ENCODE results near the gene SEMA3G.
A peak's percentile ranks its signal among the peaks of the same experiment; 100 is the strongest.

SEMA3G gene

DNA sequence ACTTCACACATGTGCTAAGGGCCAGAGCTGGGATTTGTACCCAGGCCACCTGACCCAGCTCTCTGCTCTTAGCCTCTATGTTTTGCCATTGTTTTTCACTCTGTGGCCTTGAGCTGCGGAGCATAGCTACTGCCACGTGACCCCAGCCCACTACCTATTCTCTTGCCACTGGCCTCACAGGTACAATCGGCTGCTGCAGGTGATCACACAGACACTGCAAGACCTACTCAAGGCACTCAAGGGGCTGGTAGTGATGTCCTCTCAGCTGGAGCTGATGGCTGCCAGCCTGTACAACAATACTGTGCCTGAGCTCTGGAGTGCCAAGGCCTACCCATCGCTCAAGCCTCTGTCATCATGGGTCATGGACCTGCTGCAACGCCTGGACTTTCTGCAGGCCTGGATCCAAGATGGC lies 46.2 kb downstream of the SEMA3G start:
- in situ Hi-C loops (cut with HindIII; ENCODE audit: low pct_unique_long_range_greater_than_20kb, low sequenced_read_pairs) = no loop called here
- no peak for DNase-seq (ENCODE audit: low read depth in 1 of 2, low spot score in 1 of 2)
- TF ChIP-seq JUND (IDR thresholded peaks at IDR 0.05; ENCODE audit: low read depth) = no peak

DNA sequence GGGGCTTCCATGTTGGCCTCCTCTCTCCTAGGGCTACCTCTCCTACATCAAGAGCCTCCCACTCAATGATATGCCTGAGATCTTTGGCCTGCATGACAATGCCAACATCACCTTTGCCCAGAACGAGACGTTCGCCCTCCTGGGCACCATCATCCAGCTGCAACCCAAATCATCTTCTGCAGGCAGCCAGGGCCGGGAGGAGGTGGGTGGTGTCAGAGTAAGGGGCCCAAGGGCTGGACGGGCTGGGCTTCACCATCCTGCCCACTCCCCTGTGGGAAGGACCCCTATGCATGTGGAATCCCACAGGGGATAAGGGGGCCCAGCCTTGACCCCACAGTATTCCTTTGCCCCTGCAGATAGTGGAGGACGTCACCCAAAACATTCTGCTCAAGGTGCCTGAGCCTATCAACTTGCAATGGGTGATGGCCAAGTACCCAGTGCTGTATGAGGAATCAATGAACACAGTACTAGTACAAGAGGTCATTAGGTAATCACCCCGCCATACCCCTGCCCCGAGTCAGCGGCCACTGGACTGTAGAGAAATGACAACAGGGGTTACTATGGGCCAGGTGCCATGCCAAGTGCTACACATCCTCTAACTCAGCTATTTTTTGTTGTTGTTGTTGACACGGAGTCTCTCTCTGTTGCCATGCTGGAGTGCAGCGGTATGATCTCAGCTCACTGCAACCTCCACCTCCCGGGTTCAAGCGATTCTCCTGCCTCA lies 47.1 kb downstream of the SEMA3G start:
- DNase-seq (ENCODE audit: low read depth in 1 of 2, low spot score in 1 of 2) = no peak
- in situ Hi-C loops (cut with HindIII; ENCODE audit: low pct_unique_long_range_greater_than_20kb, low sequenced_read_pairs) = no loop called here

DNA sequence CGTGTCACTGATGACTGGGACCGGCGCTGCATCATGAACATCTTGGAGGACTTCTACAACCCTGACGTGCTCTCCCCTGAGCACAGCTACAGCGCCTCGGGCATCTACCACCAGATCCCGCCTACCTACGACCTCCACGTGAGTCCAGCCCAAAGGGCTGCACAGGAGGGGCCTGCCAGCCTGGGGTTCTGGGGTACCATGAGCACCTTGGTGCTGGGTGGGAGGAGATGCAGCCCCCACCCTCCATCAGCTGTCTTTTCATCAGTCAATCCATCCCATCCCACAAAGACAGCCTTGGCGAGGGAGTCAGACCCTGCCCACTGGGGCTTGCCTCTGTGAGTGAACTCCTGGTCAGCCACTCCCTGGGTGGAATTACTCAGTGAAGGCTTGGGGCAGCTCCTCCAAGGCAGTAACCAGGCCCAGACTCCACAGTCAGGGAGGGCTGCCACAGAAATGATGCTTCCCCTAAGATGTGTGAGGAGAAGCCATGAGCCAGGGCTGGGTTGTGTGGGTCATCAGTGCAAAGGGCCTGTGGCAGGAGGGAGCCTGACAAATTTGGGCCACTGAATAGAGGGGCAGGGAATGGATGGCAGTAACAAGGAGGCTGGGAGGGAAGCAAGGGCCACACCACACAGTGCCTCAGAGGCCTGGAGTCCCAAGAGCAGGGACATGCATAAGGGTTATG lies 47.9 kb downstream of the SEMA3G start:
- no peak for TF ChIP-seq JUND (IDR thresholded peaks at IDR 0.05; ENCODE audit: low read depth)
- in situ Hi-C loops (cut with HindIII; ENCODE audit: low pct_unique_long_range_greater_than_20kb, low sequenced_read_pairs) = no loop called here
- no peak for DNase-seq (ENCODE audit: low read depth in 1 of 2, low spot score in 1 of 2)

More for the DNA sequence above, 47.1 kb downstream of the SEMA3G start:
- no peak for TF ChIP-seq JUND (IDR thresholded peaks at IDR 0.05; ENCODE audit: low read depth)

DNA sequence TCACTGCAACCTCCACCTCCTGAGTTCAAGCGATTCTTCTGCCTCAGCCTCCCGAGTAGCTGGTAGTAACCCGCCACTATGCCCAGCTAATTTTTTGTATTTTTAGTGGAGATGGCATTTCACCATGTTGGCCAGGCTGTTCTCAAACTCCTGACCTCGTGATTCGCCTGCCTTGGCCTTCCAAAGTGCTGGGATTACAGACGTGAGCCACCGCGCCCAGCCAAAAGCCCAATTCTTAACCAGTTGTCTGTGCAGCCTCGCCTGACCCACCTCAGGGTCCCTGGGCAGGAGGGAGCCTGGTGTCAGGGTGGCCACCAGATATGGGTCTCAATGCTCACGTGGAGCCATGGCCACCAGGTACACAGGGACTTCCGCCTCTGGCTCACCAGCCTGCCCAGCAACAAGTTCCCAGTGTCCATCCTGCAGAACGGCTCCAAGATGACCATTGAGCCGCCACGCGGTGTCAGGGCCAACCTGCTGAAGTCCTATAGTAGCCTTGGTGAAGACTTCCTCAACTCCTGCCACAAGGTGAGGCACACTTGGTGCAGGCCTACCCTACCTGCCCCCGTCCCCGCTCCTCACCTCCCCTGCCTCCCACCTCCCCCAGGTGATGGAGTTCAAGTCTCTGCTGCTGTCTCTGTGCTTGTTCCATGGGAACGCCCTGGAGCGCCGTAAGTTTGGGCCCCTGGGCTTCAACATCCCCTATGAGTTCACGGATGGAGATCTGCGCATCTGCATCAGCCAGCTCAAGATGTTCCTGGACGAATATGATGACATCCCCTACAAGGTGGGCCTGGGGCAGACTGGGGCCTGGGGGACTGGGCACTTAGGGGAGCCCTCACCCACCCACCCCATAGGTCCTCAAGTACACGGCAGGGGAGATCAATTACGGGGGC lies 48.6 kb downstream of the SEMA3G start:
- in situ Hi-C loops (cut with HindIII; ENCODE audit: low pct_unique_long_range_greater_than_20kb, low sequenced_read_pairs) = no loop called here
- no peak for TF ChIP-seq JUND (IDR thresholded peaks at IDR 0.05; ENCODE audit: low read depth)
- no peak for DNase-seq (ENCODE audit: low read depth in 1 of 2, low spot score in 1 of 2)

DNA sequence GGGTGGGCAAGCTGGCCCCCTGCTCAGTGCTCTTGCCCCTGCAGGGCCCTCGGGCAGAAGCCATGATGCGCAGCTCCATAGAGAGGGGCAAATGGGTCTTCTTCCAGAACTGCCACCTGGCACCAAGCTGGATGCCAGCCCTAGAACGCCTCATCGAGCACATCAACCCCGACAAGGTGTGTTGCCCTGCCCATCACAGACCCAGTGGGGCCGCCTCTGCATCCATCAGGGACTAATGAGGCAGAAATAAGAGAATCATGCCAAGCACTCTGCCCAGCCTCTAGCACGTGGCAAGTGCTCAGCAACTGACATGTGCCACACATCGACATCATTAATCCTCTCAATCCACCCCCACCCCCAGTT lies 49.4 kb downstream of the SEMA3G start:
- no peak for DNase-seq (ENCODE audit: low read depth in 1 of 2, low spot score in 1 of 2)
- no peak for TF ChIP-seq JUND (IDR thresholded peaks at IDR 0.05; ENCODE audit: low read depth)
- in situ Hi-C loops (cut with HindIII; ENCODE audit: low pct_unique_long_range_greater_than_20kb, low sequenced_read_pairs) = no loop called here

DNA sequence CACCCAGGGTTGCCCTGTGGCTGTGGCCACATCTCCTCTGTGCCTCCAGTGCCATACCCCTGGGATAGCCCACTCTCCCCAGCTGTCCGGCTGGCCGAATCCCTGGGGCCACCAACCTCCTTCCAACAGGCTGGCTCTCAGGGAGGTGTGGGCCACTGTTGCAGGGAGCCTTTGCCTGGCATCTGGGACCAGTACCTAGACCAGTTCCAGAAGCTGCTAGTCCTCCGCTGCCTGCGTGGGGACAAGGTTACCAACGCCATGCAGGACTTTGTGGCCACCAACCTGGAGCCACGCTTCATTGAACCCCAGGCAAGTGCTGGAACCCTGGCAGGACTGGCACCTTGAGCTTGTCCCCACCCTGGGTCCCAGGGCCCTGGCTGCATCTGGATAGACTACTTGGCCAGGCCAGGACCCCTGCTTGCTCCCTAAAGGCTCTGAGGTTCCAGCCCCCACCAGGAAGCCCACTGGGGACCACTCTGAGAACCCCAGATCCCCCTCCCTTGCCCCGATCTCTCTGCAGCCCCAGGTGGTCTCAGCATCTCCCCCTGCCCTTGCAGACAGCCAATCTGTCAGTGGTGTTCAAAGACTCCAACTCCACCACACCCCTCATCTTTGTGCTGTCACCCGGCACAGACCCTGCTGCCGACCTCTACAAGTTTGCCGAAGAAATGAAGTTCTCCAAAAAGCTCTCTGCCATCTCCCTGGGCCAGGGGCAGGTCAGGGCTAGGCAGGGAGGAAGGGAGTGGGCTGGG lies 50.0 kb downstream of the SEMA3G start:
- no peak for DNase-seq (ENCODE audit: low read depth in 1 of 2, low spot score in 1 of 2)
- no peak for TF ChIP-seq JUND (IDR thresholded peaks at IDR 0.05; ENCODE audit: low read depth)
- in situ Hi-C loops (cut with HindIII; ENCODE audit: low pct_unique_long_range_greater_than_20kb, low sequenced_read_pairs) = no loop called here

DNA sequence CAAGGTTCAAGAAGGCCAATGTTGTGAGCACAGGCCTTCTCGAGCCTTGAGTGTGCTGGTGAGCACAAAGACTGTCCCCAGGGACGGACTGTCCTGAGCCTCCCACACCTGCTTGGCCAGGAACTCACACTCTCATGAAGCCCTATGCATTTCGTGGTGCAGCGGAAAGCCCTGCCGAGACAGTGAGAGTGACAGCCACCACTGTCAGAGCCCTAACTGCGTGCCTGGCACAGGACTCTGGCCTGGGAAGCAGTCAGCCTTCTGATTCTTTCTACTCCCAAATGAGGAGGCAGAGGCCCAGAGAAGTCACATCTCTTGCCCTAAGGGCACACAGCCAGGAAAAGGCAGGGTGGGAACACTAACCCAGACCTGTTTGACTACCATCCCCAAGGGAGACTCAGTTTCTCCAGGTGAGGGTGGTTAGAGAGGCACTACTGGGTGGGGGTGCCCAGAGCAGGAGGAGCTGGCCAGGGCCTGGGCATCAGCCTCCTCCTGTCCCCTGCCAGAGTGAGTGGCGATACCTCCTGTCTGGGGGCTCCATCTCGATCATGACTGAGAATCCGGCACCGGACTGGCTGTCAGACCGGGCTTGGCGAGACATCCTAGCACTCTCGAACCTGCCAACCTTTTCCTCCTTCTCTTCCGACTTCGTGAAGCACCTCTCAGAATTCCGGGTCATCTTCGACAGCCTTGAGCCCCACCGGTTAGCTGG lies 50.8 kb downstream of the SEMA3G start:
- DNase-seq (ENCODE audit: low read depth in 1 of 2, low spot score in 1 of 2) = no peak
- no peak for TF ChIP-seq JUND (IDR thresholded peaks at IDR 0.05; ENCODE audit: low read depth)
- in situ Hi-C loops (cut with HindIII; ENCODE audit: low pct_unique_long_range_greater_than_20kb, low sequenced_read_pairs) = no loop called here

DNA sequence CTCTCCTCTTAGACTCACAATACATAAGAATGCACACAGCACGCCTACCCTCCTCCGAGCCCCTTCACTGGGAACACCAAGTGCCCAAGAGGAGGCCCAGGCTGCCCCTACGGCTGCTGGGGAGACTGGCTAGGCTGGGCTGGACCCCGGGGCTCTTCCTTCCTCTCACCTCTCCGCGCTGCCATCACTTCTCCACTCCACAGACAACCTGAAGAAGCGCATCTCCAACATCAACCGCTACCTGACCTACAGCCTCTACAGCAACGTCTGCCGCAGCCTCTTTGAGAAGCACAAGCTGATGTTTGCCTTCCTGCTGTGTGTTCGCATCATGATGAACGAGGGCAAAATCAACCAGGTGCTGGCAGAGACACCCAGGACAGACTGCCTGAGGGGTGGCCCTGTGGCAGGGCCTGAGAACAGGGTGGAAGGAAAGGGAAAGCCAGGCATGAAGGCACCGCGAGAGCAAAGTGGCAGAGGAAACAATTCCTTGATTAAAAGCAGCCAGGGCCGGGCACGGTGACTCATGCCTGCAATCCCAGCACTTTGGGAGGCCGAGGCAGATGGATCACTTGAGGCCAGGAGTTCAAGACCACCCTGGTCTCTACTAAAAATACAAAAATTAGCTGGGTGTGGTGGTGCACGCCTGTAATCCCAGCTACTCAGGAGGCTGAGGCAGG lies 51.6 kb downstream of the SEMA3G start:
- no peak for TF ChIP-seq JUND (IDR thresholded peaks at IDR 0.05; ENCODE audit: low read depth)
- in situ Hi-C loops (cut with HindIII; ENCODE audit: low pct_unique_long_range_greater_than_20kb, low sequenced_read_pairs) = no loop called here

DNA sequence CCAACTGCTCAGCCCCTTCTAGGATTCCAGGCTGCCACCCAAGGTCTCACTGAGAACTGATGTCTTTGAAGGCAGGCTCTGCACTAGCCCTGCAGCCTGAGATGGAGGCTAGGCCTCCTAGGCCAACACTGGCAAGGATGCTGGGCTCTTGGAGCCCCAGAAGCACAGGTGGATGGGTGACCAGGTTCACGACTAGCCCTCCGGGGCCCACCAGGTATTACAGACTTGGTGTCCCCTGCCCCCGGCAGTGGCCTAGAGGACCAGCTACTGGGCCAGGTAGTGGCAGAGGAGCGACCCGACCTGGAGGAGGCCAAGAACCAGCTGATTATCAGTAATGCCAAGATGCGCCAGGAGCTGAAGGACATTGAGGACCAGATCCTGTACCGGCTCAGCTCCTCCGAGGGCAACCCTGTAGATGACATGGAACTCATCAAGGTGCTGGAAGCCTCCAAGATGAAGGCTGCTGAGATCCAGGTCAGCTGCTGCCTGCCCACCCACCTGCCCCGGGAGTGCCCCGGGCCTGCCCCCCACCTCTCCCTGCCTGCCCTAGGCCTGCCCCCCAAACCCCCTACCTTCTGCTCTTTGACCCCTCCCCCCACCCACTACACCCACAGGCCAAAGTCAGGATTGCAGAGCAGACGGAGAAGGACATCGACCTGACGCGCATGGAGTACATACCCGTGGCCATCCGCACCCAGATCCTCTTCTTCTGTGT lies 52.5 kb downstream of the SEMA3G start:
- TF ChIP-seq JUND (IDR thresholded peaks at IDR 0.05; ENCODE audit: low read depth) = no peak
- in situ Hi-C loops (cut with HindIII; ENCODE audit: low pct_unique_long_range_greater_than_20kb, low sequenced_read_pairs) = no loop called here
- DNase-seq (ENCODE audit: low read depth in 1 of 2, low spot score in 1 of 2) = no peak

More for the DNA sequence above, 51.6 kb downstream of the SEMA3G start:
- no peak for DNase-seq (ENCODE audit: low read depth in 1 of 2, low spot score in 1 of 2)

DNA sequence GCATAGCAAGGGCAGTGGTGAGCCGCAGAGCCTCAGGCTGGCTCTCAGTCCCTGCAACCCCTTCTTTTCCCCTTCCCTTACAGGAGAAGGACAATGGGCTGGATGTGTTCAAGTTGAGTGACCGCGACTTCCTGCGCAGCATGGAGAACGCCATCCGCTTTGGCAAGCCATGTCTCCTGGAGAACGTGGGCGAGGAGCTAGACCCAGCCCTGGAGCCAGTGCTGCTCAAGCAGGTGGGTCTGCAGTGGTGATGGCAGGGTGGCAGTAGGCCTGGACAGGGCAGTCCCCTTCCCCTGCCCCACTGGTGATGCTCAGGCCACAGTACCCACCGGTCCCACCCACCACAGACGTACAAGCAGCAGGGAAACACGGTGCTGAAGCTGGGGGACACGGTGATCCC lies 53.8 kb downstream of the SEMA3G start:
- no peak for DNase-seq (ENCODE audit: low read depth in 1 of 2, low spot score in 1 of 2)
- no peak for TF ChIP-seq JUND (IDR thresholded peaks at IDR 0.05; ENCODE audit: low read depth)
- in situ Hi-C loops (cut with HindIII; ENCODE audit: low pct_unique_long_range_greater_than_20kb, low sequenced_read_pairs) = no loop called here

DNA sequence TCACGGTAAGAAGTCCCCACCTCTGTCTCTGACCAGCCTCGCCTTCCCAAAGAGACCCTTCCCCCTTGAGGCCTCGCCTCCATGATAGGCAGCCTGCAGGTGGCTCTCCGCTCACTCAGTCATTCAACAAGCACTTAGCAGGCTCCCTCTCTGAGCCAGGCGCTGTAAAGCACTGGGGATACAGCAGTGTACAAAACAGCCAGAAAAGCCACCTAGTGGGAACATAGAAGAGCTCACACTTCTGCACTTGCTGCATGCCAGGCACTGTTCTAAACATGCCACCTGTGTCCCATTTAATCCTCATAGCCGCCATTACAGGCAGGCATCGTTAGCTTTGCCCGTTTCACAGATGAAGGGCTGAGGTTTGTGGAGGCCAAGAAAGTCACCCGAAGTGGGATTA lies 56.0 kb downstream of the SEMA3G start:
- no peak for TF ChIP-seq JUND (IDR thresholded peaks at IDR 0.05; ENCODE audit: low read depth)
- peak; percentile 16 to 36 for DNase-seq (ENCODE audit: low read depth in 1 of 2, low spot score in 1 of 2)
- in situ Hi-C loops (cut with HindIII; ENCODE audit: low pct_unique_long_range_greater_than_20kb, low sequenced_read_pairs) = no loop called here

All from T47D (cell line).